ENCODE measurements around the gene FSIP1.

Gene FSIP1

DNA sequence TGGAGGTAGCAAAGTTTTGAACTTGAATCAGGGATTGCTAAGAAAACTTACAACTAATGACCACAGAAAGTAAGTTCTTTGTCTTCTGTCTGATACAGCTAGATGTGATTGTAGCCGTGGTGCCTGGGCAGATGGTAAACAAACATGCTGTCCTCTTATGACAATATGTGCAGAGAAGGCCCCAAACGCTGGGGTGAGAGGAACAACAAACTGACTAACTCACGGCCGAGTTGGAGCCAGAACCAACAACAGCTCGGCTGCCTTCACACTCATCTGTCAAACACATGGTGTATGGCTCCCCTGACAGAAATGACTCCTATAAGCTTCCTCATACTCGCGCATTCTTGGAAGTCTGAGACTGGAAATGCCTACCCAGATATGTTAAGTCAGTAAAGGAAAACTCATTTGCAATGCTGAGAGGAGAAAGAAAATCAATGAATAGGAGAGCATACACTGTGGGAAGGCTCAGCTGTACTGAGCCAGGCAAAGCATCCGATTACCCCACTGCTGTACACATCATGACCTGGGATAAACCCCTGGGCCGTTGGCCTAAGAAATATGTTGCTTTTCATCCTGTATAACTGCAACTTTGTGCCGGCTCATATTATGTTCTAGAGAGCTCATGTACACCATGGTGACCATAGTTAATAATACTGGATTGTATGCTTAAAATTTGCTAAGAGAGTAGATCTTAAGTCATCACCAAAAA is 196.1 kb downstream of the FSIP1 start:
- no peak for DNase-seq (ENCODE audit: low spot score)
- TF ChIP-seq, protein P1, sequence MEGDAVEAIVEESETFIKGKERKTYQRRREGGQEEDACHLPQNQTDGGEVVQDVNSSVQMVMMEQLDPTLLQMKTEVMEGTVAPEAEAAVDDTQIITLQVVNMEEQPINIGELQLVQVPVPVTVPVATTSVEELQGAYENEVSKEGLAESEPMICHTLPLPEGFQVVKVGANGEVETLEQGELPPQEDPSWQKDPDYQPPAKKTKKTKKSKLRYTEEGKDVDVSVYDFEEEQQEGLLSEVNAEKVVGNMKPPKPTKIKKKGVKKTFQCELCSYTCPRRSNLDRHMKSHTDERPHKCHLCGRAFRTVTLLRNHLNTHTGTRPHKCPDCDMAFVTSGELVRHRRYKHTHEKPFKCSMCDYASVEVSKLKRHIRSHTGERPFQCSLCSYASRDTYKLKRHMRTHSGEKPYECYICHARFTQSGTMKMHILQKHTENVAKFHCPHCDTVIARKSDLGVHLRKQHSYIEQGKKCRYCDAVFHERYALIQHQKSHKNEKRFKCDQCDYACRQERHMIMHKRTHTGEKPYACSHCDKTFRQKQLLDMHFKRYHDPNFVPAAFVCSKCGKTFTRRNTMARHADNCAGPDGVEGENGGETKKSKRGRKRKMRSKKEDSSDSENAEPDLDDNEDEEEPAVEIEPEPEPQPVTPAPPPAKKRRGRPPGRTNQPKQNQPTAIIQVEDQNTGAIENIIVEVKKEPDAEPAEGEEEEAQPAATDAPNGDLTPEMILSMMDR (IDR thresholded peaks at IDR 0.05; ENCODE audit: borderline replicate concordance, control extremely low read depth, extremely low read depth, insufficient read depth, missing control alignments) = no peak
- in situ Hi-C loops (cut with MboI; ENCODE audit: low sequenced_read_pairs, unreplicated experiment) = loop anchor here (25.0 kb wide), 1 partner anchor 874 kb away; no protein-coding TSS in a partner anchor

DNA sequence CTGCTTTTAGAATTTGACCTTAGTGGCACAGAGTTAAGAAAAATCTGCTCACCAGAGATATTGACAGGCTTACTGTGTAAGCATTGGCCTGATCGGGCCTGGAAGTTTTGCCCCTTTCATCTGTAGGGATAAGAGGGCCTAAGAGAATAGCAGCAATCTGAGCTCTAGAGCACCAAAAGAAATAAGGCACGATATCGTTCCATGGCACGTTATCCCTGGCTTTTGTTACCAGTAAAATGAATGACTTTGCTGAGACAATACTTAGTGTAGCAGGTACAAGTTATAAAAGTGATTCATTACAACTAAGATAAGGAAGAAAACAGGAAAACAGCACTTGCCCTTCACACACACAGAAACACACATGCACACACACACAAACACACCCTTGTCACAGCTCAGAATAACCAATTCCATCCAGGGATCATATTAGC is 196.8 kb downstream of the FSIP1 start:
- in situ Hi-C loops (cut with MboI; ENCODE audit: low sequenced_read_pairs, unreplicated experiment) = loop anchor here (25.0 kb wide), 1 partner anchor 874 kb away; no protein-coding TSS in a partner anchor

DNA sequence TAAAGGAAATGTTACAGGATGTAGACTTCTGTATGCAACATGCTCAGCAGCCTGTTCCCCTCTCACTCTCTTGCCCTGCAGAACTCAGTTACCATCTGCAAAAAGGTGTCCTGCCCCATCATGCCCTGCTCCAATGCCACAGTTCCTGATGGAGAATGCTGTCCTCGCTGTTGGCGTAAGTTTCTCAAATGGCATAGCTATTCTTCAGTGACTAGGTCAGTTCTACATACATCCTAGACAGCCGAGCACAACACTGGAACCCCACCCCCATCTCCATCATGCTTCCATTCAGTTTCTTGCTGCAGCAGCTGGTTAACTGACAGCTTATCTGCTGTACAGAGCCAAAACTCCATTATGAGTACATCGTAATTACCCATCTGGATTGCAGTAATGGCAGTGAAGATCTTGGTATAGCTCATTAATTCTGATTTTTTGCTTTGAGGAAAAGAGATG is 197.2 kb downstream of the FSIP1 start:
- no peak for DNase-seq (ENCODE audit: low spot score)
- in situ Hi-C loops (cut with MboI; ENCODE audit: low sequenced_read_pairs, unreplicated experiment) = loop anchor here (25.0 kb wide), 1 partner anchor 873 kb away; no protein-coding TSS in a partner anchor
- TF ChIP-seq, protein P1 (IDR thresholded peaks at IDR 0.05; ENCODE audit: borderline replicate concordance, control extremely low read depth, extremely low read depth, insufficient read depth, missing control alignments) = no peak

More for the DNA sequence above, 196.8 kb downstream of the FSIP1 start:
- no peak for DNase-seq (ENCODE audit: low spot score)
- TF ChIP-seq, protein P1 (IDR thresholded peaks at IDR 0.05; ENCODE audit: borderline replicate concordance, control extremely low read depth, extremely low read depth, insufficient read depth, missing control alignments) = no peak

DNA sequence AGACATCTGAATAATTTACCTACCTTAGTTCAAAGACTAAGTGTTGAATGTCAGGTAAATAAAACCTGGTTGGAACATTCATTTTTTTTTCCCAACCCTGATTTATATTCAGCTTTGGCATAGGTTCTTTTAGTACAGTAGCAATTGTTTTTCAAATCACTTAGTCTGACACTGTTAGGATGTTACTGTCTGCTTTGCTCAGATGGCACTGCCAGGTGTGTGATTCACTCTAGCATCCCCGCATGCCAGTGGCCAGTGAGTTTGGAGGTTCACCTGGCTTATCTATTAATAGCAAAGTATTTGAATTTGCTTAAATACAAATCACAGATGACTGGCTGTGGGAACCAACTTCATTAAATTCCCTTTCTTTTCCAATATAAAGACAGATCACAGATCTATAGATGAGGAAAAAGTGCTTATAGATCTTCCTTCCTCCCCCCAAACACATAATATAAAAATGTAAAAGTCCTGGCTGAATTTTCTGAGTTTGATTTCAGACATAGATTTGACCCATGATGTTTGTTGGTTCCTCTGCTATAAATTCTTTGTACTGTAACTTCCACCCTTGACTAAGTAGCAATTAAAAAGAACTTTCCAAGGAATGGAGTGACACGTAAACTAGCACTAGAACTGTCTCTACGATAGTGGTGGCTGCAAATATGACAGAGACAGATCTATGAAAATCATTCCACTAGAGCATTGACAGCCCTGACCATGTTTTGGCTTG is 197.8 kb downstream of the FSIP1 start:
- TF ChIP-seq, protein P1 (IDR thresholded peaks at IDR 0.05; ENCODE audit: borderline replicate concordance, control extremely low read depth, extremely low read depth, insufficient read depth, missing control alignments) = no peak
- DNase-seq (ENCODE audit: low spot score) = no peak

DNA sequence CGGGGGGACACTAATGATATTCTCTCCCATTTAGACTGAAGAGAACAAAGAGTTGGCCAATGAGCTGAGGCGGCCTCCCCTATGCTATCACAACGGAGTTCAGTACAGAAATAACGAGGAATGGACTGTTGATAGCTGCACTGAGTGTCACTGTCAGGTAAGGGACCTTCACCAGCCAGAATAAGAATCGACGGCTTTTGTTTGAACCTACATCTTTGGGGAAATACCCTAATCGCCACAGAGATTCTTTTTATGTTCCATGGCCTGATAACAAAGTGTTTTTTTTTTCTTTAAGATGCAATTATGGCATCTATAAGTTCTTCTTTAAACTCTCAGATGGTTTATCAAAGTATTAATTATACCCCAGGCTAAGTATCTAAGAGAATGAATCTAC is 198.4 kb downstream of the FSIP1 start:
- DNase-seq (ENCODE audit: low spot score) = no peak
- in situ Hi-C loops (cut with MboI; ENCODE audit: low sequenced_read_pairs, unreplicated experiment) = loop anchor here (25.0 kb wide), 1 partner anchor 872 kb away; no protein-coding TSS in a partner anchor
- TF ChIP-seq, protein P1 (IDR thresholded peaks at IDR 0.05; ENCODE audit: borderline replicate concordance, control extremely low read depth, extremely low read depth, insufficient read depth, missing control alignments) = no peak

More for the DNA sequence above, 197.8 kb downstream of the FSIP1 start:
- in situ Hi-C loops (cut with MboI; ENCODE audit: low sequenced_read_pairs, unreplicated experiment) = loop anchor here (25.0 kb wide), 1 partner anchor 873 kb away; no protein-coding TSS in a partner anchor

GRCh38 chr15:39583596-39584265 is 198.9 kb downstream of the FSIP1 start:
- DNase-seq (ENCODE audit: low spot score) = peak; percentile 49
- TF ChIP-seq, protein P1 (IDR thresholded peaks at IDR 0.05; ENCODE audit: borderline replicate concordance, control extremely low read depth, extremely low read depth, insufficient read depth, missing control alignments) = peak; percentile 29
- in situ Hi-C loops (cut with MboI; ENCODE audit: low sequenced_read_pairs, unreplicated experiment) = loop anchor here (25.0 kb wide), 1 partner anchor 871 kb away; no protein-coding TSS in a partner anchor
